OCI-LY3 (cell line): ENCODE measurements around the gene RPS17.

Source experiments
- CTCF ChIP-seq: fragments of 200-600, 300-600 bp; sonication (generic); IDR thresholded peaks from 2 replicates; pipeline ENCODE4 v1.5.1; 2014; ENCODE audit warnings: antibody characterized with exemption, low read length, low read depth
- EZH2phosphoT487 ChIP-seq: fragments of 200-600 bp; shearing (Covaris generic); IDR thresholded peaks from 2 replicates; pipeline ENCODE4 v1.6.1; 2018; ENCODE audit warnings: antibody characterized with exemption, mixed run types, low read depth

GRCh38 chr15:82570721-82571508 is 30.7 kb upstream of the RPS17 start:
- TF ChIP-seq CTCF (no peak), EZH2phosphoT487 (no peak)
